ENCODE measurements around the gene MFAP2.

Gene MFAP2, protein sequence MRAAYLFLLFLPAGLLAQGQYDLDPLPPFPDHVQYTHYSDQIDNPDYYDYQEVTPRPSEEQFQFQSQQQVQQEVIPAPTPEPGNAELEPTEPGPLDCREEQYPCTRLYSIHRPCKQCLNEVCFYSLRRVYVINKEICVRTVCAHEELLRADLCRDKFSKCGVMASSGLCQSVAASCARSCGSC

DNA sequence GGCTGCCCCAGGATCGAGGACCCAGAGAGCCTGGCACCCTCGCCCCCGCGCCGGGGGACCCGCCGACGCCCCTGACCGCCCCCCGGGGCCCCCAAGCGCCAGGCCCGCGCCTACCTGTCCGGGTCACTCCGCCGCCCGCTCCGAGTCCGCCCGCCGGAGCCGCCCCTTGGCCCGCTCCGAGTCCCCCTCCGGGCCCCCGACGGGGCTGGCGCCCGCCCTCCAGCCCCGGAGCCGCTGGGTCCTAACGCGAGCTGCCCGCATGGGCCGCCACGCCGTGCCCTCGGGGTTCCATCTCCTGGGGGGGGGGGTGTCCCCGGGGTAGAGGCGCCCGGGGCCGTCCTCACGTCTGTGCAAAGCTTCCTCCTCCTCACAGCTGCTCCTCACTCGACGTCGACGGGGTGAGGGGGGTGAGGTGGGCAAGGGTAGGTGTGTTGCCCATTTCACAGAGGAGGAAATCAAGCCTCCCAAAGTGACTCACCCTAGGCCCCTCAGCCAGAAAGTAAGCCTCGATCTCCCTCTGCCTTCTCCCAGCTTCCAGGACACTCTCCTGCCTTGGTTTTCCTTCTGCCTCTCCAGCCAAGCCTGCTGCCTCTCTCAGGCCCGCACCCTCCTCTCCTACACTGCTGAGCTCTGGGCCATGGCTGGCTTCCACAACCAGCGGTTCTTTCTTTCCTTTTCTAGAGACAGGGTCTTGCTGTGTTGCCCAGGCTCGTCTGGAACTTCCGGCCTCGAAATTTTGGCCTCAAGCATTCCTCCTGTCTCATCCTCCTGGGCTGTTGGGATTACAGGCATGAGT, at the start of gene MFAP2:
MFAP2 (minus strand) TSS at position 148 of the 796 bp plus-strand sequence. CDS start 2,347 bp downstream, outside the sequence.
- no peak for DNase-seq (ENCODE audit: low read depth, low spot score)

DNA sequence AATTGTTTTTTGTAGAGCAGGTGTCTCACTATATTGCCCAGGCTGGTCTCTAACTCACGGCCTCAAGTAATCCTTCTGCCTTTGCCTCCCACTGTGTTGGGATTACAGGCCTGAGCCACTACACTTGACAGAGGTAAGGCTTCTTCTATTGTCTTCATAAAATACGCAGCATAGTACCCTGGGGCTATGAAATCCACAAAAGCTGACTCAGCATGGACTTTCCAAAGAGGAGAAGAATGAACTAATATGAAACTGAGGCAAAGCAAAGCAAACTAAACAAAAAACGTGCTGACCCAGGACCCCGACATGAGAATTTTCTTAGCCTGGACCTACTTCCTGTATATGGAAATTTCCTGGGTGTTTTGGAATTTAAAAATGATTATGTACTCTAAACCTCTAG, 49.8 kb upstream of the MFAP2 start:
- no peak for DNase-seq (ENCODE audit: low read depth, low spot score)

DNA sequence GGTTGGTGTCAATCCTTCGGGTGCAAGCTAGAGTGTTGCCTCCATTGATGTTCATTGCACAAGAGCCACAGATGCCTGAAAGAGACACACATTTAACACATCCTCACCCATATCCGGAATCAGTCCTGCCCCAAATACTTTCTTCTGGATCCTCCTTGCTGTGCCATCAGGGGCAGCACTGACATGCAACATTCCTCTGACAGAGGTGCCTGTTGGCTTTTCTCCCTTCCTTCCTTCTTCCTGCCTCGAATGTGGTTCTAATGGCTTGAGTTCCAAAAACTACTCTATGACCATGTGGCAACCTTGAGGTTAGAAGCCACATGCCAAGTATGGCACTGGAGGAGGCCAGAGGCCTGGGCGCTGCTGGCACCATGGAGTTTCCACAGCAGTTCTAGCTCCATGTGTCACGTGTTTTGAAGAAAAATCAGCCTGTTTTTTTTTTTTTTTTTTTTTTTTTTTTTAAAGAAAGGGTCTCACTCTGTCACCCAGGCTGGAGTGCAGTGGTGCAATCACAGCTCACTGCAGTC, 48.3 kb upstream of the MFAP2 start:
- DNase-seq (ENCODE audit: low read depth, low spot score), result no peak

DNA sequence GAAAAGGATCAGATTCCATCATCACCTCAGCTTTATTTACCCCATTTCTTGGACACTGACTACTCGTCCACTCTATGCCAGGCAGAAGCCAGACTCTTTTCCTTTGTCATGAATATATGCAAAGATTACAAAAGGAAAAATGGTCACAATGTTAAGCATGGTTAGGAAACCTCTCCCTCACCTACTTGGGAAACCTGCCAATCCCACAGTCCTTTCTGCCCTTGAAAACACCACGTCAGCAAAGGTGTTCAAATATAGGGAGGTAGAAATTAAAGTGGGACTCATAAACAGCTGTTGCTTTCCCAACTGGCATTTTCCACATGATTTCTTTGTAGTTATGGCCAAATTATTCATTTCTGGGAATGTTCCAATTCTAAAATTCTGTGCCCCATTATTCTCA, 47.5 kb upstream of the MFAP2 start:
- no peak for DNase-seq (ENCODE audit: low read depth, low spot score)

DNA sequence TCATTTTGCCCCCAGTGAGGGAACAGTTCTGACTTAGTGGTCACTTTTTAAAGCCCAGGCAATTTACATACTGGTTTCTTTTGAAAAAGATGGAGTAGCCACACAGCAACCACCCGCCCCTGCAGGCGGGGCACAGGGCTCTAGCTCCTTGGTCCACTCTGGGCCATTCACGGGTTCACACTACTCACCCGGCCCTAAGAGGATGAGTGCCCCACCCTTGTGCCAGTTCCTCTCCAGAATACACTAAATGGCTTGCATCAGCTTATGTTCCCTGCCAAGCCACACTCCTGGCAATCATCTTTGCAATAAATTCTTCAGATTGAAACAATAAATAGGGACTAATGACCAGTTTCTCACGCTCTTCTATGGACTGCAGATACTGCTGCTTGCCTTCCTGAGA, 47.0 kb upstream of the MFAP2 start:
- no peak for DNase-seq (ENCODE audit: low read depth, low spot score)

DNA sequence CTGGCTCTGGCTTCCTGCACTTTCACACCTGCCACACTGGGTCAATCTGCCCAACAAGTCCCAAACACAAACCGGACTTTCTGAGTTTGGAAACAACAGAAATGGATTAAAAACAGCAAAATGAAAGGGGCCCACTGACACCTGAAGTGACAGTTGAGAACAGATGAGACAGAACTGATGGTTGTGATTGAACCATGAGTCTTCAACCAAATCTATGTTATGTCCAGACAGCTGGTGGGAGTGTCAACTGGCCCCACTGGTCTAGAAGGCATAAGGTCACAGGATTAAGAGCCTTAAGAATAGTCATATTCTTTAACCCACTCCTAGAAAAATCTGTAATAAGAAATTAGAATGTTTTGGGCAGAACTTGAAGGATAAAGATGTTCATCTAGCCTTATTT, 44.3 kb upstream of the MFAP2 start:
- DNase-seq (ENCODE audit: low read depth, low spot score), result no peak

DNA sequence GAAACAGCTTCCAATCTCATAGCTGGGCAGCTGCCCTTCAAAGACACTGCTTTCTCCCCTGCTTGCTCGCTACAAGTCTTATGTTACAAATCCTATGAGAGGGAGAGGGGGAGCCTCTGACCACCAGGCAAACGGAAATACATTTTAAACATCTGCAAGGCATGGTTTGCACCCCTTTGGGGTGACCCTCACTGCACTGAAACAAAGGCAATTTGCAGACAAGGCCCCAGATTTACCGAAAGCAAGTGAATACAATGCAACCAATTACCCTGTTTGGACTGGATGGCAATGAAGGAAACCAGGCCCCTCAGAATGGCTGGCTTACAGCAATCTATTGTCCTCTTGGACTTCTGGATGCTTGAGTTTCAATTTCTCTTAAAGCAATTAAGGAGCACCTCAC, 43.2 kb upstream of the MFAP2 start:
- DNase-seq (ENCODE audit: low read depth, low spot score), result no peak

DNA sequence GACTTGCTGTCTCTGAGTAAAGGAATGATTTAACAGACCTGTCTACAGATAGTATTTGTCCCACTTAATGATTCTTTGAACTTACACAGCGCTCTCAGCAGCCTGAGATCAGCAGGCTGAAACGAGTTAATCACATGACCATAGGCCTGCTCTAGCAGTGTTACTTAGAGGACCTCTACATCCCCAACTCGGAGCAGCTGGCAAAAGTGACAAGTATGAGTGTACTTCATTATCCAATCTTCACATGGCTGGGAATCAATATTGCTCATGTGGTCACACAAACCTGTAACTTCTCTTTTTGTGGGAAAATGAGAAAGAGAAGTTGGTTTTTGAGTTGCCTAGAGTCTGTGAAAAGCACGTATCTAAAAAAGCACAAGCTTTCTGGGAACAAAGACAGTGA, 42.7 kb upstream of the MFAP2 start:
- DNase-seq (ENCODE audit: low read depth, low spot score), result no peak

DNA sequence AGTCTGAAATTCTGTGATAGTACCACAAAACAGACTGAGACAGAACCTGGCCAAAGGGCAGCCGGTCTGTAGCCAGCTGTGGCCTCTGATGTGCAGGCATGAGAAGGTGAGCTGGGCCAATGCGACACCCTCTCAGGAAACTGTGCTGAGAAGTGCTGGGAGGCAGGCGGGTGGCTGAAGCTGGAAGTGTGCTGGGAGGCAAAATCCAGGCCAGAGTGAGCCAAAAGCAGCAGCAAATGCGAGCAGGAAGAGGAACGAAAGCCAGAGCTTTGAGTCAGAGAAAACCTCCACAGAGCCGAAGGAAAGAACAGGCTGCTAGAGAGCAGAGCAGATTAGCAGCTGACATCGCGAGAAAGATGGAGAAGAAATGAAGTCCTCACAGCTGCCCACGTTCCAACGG, 41.5 kb upstream of the MFAP2 start:
- DNase-seq (ENCODE audit: low read depth, low spot score), result no peak

DNA sequence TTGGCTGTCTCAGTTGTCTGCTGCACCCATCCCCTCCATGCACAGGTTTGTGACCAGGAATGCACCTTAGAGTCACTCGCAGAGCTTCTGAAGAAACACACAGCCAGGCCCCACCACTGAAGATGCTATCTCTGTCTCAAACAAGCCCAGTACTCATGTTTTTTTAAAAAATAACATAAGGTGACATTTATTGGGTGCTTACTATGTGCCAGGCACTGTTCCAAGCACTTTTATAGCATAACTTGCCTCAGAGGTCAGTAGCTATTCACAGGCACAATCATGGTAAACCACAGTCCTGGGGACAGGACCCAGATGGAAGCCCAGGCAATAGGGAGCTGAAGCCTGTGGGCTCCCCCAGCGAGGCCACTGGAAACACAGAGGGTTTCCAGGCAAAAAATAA, 40.1 kb upstream of the MFAP2 start:
- DNase-seq (ENCODE audit: low read depth, low spot score), result no peak

DNA sequence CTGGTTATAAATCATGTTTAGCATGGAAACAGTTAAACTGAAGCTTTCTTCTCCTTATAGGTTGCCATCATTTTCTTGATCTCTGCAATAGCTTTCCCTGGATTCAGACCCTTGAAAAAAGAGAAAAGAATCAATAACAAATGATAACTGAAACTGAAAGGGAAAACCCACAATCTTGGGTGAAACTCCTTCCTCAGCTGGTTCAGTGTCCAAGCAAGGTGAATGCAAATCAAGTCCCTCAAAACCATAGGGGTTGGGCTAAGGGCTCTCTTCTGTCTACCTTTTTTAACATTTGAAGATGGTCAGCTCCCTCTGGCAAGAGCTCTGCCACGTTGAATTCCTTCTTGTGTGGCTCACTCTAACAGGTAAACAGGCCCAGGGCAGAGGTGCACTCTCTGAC, 38.4 kb upstream of the MFAP2 start:
- DNase-seq (ENCODE audit: low read depth, low spot score), result no peak

DNA sequence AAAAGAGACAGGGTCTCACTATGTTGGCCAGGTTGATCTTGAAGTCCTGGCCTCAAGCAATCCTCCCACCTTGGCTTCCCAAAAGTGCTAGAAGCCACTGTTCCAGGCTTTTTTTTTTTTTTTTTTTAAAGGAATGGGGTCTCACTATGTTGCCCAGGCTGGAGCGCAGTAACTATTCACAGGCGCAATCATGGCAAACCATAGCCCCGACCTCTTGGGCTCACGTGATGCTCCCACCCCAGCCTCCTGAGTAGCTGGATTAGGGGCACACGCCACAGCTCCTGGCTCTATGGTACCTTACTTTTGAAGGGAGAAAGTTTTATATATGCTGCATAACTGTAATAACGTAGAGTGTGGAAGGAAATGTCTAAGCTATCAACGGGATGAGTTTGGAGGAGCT, 37.0 kb upstream of the MFAP2 start:
- DNase-seq (ENCODE audit: low read depth, low spot score), result no peak

DNA sequence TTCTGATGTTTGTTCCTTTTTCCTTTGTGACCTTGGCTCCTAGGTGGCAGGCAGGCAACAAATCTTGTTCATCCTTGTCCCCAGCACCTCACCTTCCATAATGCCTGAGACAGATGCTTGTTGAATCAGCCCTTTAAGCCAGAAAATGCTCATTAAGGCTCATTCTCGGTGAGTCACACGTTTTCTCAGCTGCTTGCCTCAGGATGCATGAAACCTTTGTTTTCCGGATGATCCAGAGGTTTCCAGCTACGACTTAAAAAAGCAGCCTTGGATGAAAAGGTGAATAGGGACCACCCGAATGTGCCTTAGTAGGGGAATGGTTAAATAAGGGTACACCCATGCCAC, 35.9 kb upstream of the MFAP2 start:
- no peak for DNase-seq (ENCODE audit: low read depth, low spot score)

DNA sequence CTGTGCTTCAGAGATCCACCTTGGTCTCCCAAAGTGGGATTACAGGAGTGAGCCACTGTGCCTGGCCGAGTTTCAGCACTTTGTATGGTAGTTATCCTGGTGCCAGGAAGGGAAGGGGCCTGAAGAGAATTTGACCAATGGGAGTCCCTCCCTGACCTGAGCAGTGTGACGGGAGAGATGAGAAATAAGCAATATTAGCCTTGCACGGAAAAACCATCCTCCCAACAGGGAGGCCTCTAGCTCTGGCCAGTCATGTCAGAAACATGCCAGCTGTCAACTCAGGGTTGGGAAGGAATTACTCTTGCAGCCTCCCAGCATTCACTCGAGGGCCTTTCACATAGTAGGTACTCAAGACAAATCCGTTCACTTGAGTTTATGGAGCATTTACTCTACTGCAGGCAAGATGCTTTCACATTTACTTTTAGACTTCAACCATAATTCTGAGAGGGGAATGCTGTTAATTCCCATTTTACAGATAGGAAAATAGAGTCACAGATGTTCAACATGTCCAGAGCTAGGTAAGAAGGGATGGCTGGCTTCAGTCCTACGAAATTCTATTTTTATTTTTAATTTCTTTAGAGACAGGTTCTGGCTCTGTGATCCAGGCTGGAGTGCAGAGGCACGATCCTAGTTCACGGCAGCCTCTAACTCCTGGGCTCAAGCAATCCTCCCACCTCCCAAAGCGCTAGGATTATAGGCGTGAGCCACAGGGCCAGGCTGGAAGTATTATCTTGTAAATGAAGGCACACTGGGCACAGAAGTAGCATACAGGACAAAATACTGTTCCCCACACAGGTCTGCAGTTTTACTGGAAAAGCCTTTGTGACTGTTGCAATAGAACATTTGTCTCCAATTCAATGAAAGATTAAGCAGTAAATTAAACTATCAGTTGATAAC, 34.5 kb upstream of the MFAP2 start:
- DNase-seq (ENCODE audit: low read depth, low spot score), result no peak

DNA sequence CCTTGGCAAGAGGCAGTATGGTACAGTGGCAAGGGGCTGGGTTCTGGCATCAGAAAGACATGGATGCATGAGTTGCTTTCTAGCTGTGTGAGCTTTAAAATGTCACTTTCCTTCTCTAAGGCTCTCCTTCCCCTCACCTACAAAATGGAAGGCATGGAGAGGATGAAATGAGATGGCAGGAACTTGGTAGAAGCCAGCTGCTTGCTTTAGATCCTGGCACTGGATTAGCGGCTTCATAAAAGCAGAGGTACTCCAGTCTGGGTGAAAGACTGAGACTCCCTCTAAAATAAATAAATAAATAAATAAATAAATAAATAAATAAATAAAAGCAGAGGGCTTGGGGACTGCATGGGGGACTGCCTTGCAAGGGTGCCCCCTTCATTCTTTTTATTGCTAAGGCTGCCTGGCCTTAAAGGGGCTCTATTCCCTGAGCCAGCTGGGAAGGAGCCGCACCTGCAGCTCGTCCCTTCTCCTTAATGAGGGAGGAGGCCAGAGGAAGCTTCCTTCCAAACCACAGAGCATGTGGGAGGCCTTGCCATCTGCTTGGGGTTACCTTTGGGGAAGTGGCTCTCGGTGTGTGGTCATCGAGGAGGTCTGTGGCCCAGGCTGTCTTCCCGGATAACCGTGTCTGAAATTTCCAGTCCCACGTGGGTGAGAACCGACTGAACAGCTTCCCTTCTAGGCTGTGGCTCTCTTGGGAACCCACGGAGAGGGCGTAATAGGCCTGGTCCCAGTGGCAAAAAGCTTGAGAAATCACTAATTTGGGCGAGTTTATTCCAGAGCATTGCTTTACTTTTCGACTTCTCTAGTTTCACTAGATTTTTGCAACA, 33.3 kb upstream of the MFAP2 start:
- no peak for DNase-seq (ENCODE audit: low read depth, low spot score)

DNA sequence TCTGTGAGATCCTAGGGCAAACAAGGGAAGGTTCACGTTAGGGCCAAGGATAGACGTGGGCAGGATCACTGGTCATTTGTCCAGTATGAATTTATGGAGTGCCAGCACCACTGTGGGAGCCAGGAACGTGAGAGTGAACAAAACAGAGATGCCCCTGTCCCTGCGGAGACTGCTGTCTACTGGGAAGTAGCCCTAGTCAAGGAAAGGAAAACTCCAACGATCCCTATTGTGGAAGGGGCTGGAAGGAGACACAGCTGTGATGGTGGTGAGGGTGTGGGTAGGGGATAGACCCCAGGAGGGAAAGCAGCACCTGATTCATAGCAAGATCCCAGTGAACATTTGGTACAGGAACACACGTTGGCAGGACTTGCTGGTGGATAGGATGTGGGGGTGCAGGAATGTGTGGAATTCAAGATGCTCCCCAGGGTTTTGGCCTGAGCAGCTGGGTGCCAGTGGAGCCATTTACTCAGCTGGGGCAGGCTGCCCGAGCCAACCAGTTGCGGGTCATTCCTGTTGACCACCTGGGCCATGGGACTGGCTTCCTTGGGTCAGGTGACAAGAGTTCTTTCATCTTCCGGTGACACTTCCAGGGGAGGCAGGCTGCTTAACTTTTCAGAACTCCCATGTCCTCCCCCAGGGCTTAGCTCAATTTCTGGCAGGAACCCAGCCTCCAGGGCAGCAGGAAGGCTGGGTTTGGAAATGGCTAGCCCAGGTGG, 32.5 kb upstream of the MFAP2 start:
- no peak for DNase-seq (ENCODE audit: low read depth, low spot score)

DNA sequence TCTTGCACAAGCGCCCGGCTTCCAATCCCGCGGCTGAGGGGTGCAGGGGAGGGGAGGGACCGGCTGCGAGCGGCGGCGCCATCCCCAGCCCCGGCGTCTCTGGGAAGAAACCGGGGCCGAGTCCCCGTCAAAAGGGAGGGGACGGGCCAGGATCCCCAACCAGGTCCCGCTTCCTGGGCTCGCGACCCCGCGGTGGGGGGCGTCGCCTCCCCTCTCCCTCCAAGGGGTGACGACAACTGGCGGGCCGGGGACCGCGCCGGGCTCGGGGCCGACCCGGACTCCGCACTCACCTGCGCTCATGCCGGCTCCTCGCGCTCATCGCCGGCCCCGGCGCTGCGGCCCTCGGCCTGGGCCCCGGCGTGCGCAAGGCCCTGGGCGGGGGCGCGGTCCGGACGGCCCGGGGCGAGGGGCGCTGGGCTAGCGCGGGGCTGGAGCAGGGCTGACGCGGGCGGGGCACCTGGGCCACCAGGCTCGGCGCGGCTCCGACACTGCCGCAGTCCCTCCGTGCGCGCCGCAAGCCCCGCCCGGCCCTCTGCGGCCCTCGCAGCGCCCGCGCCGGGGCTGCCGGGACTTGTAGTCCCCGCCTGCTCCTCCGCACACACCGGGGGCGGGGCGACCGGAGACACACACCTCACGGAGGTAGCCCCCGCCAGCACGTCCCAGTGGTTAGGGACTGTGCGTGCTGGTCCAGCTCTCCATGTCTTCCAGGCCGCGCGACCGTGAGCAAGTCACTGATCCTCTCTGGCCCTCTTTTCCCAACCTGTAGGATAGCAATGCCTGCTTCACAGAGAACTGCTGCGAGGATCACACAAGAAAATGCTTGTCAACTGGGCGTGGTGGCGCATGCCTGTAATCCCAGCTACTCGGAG, 31.3 kb upstream of the MFAP2 start, which contains the start of gene ATP13A2:
ATP13A2 (minus strand) TSS at position 490 of the 869 bp plus-strand sequence; CDS start at position 300, 190 bp downstream.
- peak; percentile 64 for DNase-seq (ENCODE audit: low read depth, low spot score)

DNA sequence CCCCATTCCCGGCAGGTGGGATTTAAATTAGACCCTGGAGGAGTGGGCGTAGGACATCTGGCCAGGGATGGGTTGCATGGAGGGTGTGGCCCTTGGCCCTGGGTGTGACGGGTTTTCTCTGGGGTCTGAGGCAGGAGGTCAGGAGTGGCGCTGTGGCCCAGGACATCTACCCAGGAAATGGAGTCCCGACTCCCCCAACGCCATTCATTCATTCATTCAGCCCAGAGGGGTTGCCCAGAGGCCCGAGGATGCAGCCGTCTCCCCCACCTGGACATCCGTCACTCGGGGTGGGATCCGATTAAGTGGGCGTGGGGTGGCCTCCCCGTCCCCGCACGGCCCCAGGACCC, 30.6 kb upstream of the MFAP2 start:
- no peak for DNase-seq (ENCODE audit: low read depth, low spot score)

DNA sequence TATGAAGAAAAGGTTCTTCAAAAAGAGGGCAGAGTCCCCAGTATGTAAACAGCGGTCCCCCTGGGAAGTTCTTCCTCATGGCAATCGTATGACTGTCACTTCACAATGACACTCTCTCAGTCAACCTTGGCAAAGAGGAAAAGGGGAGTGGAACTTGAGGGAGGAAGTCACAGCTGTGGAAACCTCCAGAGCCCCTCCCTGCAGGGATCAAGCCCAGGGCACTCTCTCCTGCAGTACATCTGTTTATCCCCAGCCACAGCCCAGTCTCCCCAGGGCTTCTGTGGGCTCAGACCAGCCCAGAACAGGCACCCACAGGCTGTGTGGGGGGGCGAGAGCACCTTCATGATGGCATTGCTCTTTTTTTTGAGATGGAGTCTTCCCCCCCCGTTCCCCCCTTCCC, 29.3 kb upstream of the MFAP2 start:
- no peak for DNase-seq (ENCODE audit: low read depth, low spot score)

Measured in activated naive CD8-positive, alpha-beta T cell treated with anti-CD3 and anti-CD28 coated beads, Interleukin-2, amount 50 U/mL, for 16 hours (primary cell).